Limb (tissue), 2 donors: ENCODE data around the gene ARMC9.
"Not testable (repeated sequence)": the region's sequence is repeated elsewhere in the genome, so short reads cannot be mapped to it uniquely, and the experiment has no call there.

ENCODE experiments used
- DNase-seq, 2 donors: peaks; one replicate each; pipeline ENCODE4 v3.0.0-alpha.2; 2016; ENCODE audit errors: extremely low spot score in 2 of 2

The ARMC9 gene

GRCh38 chr2:231278868-231279267 is 80.4 kb downstream of the ARMC9 start:
- DNase-seq: no peak

GRCh38 chr2:231280846-231281245 is 82.4 kb downstream of the ARMC9 start:
- DNase-seq: no peak

DNA sequence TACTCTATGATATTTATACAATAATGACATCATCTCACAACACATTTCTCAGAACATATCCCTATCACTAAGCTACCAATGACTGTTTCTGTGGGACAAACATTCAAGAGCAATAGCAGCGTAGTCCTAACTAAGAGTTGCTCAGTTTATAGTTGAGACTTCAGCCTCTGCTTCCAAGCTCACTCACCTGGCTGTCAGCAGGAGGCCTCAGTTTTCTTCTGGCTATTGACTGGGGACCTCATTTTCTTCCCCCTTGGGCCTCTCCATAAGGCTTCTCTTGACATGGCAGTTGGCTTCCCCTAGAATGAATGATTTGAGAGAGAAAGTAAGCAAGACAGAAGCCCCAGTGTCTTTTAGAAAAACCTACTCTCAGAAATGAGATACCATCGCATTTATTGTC is 85.9 kb downstream of the ARMC9 start:
- no peak for DNase-seq

- DNase-seq: no peak
Measured at GRCh38 chr2:231286964-231287363, 88.5 kb downstream of the ARMC9 start.

- no peak for DNase-seq
Measured at GRCh38 chr2:231287696-231288095, 89.3 kb downstream of the ARMC9 start.

DNA sequence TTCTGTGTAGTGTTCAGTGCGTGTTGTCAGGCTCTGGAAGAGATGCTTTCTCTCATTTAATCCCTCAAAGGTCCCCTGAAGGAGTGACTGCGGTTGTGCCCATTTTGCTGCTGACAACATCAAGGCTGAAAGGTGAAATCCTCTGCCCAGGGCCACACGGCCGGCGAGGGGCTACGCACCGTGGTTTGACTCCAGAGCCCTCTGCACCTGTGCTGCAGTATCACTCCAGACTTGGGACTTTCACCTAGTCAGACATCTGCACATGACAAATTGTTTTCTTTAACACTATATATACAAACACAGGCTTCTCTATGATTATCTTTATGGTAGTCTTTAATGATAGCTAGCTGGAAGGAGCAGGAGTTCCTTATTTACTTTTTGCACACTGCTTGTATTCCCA is 90.2 kb downstream of the ARMC9 start:
- DNase-seq: no peak

DNA sequence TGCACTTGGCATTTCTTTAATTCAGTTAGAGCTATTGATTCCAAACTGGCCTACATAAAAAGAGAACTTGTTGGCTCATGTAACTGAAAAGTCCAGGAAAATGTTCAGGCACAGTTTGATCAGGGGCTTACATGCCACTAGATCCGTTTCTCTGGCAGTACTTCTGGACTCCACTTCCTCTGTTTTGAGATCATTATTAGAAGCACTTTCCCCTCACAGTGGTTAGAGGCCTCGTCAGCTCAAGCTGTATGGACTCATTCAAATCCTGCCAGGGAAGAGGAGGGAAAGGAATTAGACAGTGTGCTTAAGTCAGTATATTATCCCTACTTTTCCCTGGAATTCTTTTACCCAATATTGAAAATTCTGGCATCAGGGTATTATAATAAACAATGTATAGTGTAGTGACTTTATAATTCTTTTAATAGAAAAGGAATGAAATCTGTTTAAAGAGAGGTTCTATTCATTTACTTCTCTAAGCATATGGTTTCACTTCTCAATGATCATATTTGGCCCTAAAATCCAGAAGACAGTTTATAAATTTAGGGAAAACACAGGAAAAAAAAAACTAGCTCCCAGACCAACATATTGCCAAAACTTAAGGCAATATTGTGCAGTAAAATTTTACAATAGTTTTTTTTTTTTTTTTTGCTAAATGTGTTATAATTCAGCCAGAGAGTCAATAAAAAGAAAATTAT is 92.0 kb downstream of the ARMC9 start:
- DNase-seq: peak in 1 of 2 donors; percentile 35

DNA sequence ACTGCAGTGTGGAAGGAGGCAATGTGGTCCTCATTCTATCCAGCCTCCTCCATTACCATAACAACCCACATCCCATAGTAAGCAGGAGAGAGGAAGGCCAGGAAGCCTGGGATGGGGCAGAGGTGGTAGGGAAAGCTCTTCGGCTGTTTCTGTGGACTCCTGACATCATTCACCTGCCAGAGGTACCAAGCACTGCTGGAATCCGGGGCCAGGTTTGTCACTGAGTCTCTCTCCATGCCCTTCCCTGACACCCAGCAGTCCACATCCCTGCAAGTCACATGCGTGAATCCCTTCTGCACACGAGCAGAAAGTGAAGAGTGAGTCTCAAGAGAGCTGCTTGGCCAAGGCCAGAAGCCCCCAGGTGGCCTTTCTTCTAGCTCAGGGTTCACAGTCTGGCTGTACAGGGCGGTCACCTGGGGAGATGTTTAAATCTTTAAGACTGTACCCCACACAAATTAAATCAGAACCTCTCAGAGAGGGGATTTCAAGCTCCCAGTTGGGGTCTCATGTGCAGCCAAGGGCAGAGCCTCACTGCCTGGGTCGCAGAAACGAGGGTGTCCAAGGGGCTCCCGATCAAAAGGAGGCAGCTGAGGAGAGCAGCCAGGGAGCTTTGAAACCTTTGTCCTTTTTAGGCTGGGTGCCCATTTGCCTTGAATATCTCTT is 94.2 kb downstream of the ARMC9 start:
- DNase-seq: no peak

GRCh38 chr2:231293163-231293562 is 94.7 kb downstream of the ARMC9 start:
- no peak for DNase-seq

DNA sequence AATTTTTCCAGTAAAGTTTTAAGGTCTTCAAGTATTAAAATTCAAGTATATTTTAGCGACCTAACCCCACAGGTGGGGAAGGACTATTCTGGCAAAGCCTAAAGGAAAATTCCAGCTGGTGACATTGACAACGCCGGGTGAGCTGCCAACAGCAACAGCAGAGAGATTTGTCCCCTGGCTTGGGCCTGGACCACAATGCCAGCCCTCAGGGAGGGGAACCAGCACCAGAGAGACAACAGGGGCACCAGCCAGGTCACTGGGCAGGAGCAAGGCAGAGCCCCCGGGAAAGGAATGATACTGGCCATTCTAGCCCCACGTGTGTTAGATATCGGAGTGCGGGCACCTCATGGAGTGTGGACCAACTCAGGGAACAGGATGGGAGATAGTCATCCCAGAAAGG is 95.7 kb downstream of the ARMC9 start:
- no peak for DNase-seq

GRCh38 chr2:231294571-231295362 is 96.3 kb downstream of the ARMC9 start:
- DNase-seq: no peak

GRCh38 chr2:231295363-231295655 is 96.9 kb downstream of the ARMC9 start:
- no peak for DNase-seq

- no peak for DNase-seq
Measured at GRCh38 chr2:231296401-231296974, 98.1 kb downstream of the ARMC9 start.

- DNase-seq: peak in 1 of 2 donors; percentile 59
Measured at GRCh38 chr2:231297108-231297908, 98.9 kb downstream of the ARMC9 start.

GRCh38 chr2:231298091-231298490 is 99.7 kb downstream of the ARMC9 start:
- no peak for DNase-seq

DNA sequence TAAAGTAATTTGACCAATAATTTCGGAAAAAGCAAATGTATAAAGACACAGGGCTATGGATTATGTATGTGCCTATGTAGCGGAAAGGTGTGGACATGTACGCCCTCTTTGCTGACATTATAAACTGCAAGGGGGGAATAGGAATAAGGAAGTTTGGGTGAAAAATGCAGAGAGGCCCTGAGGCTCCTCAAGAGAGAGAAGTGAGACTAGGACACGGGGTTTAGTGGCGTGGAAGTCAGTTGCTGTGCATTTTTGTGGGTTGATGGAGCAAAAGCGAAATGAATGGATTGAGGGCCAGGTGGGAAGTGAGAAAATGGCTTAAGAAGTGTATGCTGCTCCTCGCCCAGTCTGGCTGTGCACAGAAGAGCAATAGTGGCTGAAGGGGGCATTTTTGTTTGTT is 100.8 kb downstream of the ARMC9 start:
- DNase-seq: no peak

DNA sequence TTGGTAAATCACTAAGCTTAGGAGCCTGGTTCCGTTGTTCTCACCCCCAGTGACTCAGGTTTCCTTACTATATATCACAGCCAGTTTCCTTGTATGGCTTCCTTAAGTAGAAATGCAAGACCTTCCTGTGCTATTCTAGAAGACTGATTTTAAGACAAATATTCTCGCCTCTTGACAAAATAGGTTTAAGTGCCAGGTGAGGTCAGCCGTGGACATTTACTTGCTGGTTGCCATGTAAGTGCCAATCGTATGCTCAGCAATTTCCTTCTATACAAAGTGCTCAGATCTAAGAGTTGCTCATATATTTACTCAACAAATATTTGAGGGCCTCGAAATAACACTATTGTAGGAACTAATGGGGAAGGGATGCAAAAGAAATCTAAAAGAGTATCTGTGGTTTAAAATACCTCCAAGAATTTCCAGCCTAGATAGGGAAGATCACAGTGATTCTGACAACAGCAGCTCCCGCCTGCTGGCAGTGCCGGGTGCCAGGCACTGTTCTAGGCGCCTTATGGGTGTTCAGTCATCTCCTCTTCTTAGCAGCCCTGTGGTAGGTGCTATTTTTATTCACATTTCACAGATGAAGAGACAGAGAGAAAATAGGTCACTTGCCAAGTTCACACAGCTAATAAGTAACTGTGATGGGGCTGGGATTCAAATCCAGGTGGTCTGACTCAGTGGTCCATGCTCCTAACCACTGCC is 101.7 kb downstream of the ARMC9 start:
- DNase-seq: no peak

GRCh38 chr2:231300722-231301076 is 102.3 kb downstream of the ARMC9 start:
- no peak for DNase-seq

DNA sequence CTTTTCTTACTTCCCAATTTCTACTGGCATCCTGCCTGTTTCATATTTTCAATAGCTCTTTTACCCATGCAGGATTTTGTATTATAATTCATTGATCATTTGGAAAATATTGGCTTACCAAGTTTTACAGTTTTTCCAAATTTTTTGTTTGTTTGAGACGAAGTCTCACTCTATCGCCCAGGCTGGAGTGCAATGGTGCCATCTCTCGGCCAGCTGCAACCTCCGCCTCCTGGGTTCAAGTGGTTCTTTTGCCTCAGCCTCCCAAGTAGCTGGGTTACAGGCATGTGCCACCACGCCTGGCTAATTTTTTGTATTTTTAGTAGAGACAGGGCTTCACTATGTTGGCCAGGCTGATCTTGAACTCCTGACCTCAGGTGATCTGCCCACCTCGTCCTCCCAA is 105.8 kb downstream of the ARMC9 start:
- not testable (repeated sequence) for DNase-seq

GRCh38 chr2:231305221-231305620 is 106.8 kb downstream of the ARMC9 start:
- DNase-seq: no peak

- DNase-seq: no peak
Measured at GRCh38 chr2:231306791-231307393, 108.5 kb downstream of the ARMC9 start.
